Loucy (cell line): ENCODE data around the gene ZNF536.

Source experiments
- H2AFZ ChIP-seq: fragments of 200-600 bp; sonication (generic); 2 replicates; pipeline ENCODE4 v1.6.0; 2016; ENCODE audit warnings: antibody characterized with exemption, mild to moderate bottlenecking, low read length, moderate library complexity
- H3F3A ChIP-seq: fragments of 200-600 bp; 2 replicates; pipeline ENCODE4 v1.6.0; 2016; ENCODE audit warnings: antibody characterized with exemption, low read depth, mild to moderate bottlenecking
- H3K27me3 ChIP-seq: fragments of 200-600 bp; sonication (generic); 2 replicates; pipeline ENCODE4 v1.6.1; 2014; ENCODE audit warnings: low read length, mild to moderate bottlenecking; ENCODE audit not compliant: insufficient read depth, poor library complexity, severe bottlenecking
- H3K36me3 ChIP-seq: fragments of 200-600 bp; sonication (generic); 2 replicates; pipeline ENCODE4 v1.6.1; 2016; ENCODE audit warnings: low read length; ENCODE audit not compliant: insufficient read depth
- H3K4me1 ChIP-seq: fragments of 200-600 bp; sonication (generic); 2 replicates; pipeline ENCODE4 v1.5.1; 2014; ENCODE audit warnings: low read length, mild to moderate bottlenecking; ENCODE audit not compliant: insufficient read depth, poor library complexity, severe bottlenecking
- H3K4me2 ChIP-seq: fragments of 200-600 bp; sonication (generic); 2 replicates; pipeline ENCODE4 v1.6.0; 2014; ENCODE audit warnings: antibody characterized with exemption, low read length, low read depth, mild to moderate bottlenecking; ENCODE audit not compliant: poor library complexity, severe bottlenecking
- H3K4me3 ChIP-seq: fragments of 200-600 bp; sonication (generic); 2 replicates; pipeline ENCODE4 v1.5.1; 2014; ENCODE audit warnings: low read length, mild to moderate bottlenecking, mixed read lengths; ENCODE audit not compliant: poor library complexity, severe bottlenecking
- H3K79me2 ChIP-seq: fragments of 200-600 bp; sonication (generic); 2 replicates; pipeline ENCODE4 v1.6.1; 2014; ENCODE audit warnings: low read length; ENCODE audit not compliant: insufficient read depth
- H3K9ac ChIP-seq: fragments of 200-600 bp; sonication (generic); 2 replicates; pipeline ENCODE4 v1.6.0; 2014; ENCODE audit warnings: mild to moderate bottlenecking, low read depth, low read length, moderate library complexity; ENCODE audit not compliant: poor library complexity, severe bottlenecking
- H3K9me2 ChIP-seq: fragments of 200-600 bp; sonication (generic); replicated peaks from 2 replicates; pipeline ENCODE4 v1.6.1; 2016; ENCODE audit warnings: low read depth, low read length, mixed read lengths
- H3K9me3 ChIP-seq: fragments of 200-600 bp; sonication (generic); 2 replicates; pipeline ENCODE4 v1.6.1; 2014; ENCODE audit warnings: mild to moderate bottlenecking, antibody characterized with exemption, low read length, low read depth; ENCODE audit not compliant: insufficient read depth
- H4K20me1 ChIP-seq: fragments of 200-600 bp; sonication (generic); 2 replicates; pipeline ENCODE4 v1.6.0; 2014; ENCODE audit warnings: antibody characterized with exemption, low read length, mild to moderate bottlenecking; ENCODE audit not compliant: insufficient read depth, poor library complexity, severe bottlenecking
- EZH2phosphoT487 ChIP-seq: fragments of 200-600 bp; IDR thresholded peaks from 2 replicates; pipeline ENCODE4 v1.6.1; 2018; ENCODE audit warnings: antibody characterized with exemption, mild to moderate bottlenecking, moderate library complexity, borderline replicate concordance
- TF ChIP-seq, protein P1 (sequence below): fragments of 200-600 bp; sonication (generic); conservative IDR thresholded peaks from 2 replicates; pipeline ENCODE4 v1.5.1; 2014; ENCODE audit warnings: mild to moderate bottlenecking, antibody characterized with exemption, low read length

ZNF536 gene

DNA sequence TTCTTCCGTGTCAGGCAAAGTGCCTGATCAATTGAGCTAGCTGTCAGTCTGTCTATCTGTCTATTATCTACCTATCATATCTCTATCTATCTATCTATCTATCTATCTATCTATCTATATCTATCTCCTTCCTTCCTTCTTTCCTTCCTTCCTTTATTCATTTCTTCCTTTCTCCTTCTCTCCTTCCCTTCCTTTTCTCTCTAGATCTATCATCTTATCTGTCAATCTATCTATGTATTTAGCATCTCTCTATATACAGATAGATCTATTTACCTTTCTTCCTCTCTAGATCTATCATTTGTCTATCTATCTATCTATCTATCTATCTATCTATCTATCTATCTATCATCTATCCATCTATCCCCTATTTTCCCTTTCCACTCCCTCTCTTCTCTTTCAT, 5.9 kb upstream of the ZNF536 start:
- Histone ChIP-seq H3K27me3 (no peaks in the 10 kb centered on the region), H3K36me3 (no peaks in the 10 kb centered on the region), H2AFZ (no peak overlapping the region), H3K4me3 (no peak overlapping the region), H3K4me2 (no peak overlapping the region), H3F3A (peaks cover 2% of the 10 kb centered on the region; the same call in 1 of the 2 replicates), H4K20me1 (no peaks in the 10 kb centered on the region), H3K79me2 (no peaks in the 10 kb centered on the region), H3K9me3 (no peaks in the 10 kb centered on the region), H3K9me2 (no peaks in the 10 kb centered on the region), H3K4me1 (peaks cover 36% of the 10 kb centered on the region), H3K9ac (no peak overlapping the region)
- TF ChIP-seq EZH2phosphoT487, result no peak
- TF ChIP-seq, protein P1, sequence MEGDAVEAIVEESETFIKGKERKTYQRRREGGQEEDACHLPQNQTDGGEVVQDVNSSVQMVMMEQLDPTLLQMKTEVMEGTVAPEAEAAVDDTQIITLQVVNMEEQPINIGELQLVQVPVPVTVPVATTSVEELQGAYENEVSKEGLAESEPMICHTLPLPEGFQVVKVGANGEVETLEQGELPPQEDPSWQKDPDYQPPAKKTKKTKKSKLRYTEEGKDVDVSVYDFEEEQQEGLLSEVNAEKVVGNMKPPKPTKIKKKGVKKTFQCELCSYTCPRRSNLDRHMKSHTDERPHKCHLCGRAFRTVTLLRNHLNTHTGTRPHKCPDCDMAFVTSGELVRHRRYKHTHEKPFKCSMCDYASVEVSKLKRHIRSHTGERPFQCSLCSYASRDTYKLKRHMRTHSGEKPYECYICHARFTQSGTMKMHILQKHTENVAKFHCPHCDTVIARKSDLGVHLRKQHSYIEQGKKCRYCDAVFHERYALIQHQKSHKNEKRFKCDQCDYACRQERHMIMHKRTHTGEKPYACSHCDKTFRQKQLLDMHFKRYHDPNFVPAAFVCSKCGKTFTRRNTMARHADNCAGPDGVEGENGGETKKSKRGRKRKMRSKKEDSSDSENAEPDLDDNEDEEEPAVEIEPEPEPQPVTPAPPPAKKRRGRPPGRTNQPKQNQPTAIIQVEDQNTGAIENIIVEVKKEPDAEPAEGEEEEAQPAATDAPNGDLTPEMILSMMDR, result no peak

- TF ChIP-seq, protein P1, result no peak
- no peak for TF ChIP-seq EZH2phosphoT487
- Histone ChIP-seq H4K20me1 (no peaks in the 10 kb centered on the region), H3K79me2 (no peaks in the 10 kb centered on the region), H3K9me3 (no peaks in the 10 kb centered on the region), H3K4me3 (no peak overlapping the region), H3K9me2 (no peaks in the 10 kb centered on the region), H3K27me3 (no peaks in the 10 kb centered on the region), H3K9ac (no peak overlapping the region), H3K36me3 (no peaks in the 10 kb centered on the region), H3K4me2 (no peak overlapping the region), H3K4me1 (peaks cover 29% of the 10 kb centered on the region), H2AFZ (no peak overlapping the region), H3F3A (no peaks in the 10 kb centered on the region)
These were observed 5.2 kb upstream of the ZNF536 start for GRCh38 chr19:30367006-30367405.

GRCh38 chr19:30367421-30367820, 4.8 kb upstream of the ZNF536 start:
- no peaks in the 10 kb centered on the region for H3K9me3 ChIP-seq
- no peaks in the 10 kb centered on the region for H3K9me2 ChIP-seq
- H3K4me2 ChIP-seq, result no peak overlapping the region
- H3K4me1 ChIP-seq, result peaks cover 25% of the 10 kb centered on the region
- no peak overlapping the region for H3K9ac ChIP-seq
- H4K20me1 ChIP-seq, result no peaks in the 10 kb centered on the region
- TF ChIP-seq EZH2phosphoT487, result no peak
- TF ChIP-seq, protein P1, result no peak
- H3K27me3 ChIP-seq, result no peaks in the 10 kb centered on the region
- H3K36me3 ChIP-seq, result no peaks in the 10 kb centered on the region
- no peaks in the 10 kb centered on the region for H3F3A ChIP-seq
- no peaks in the 10 kb centered on the region for H3K79me2 ChIP-seq
- no peak overlapping the region for H2AFZ ChIP-seq
- no peak overlapping the region for H3K4me3 ChIP-seq
